ENCODE measurements around the gene CROCC.
"Not testable (repeated sequence)": the region's sequence is repeated elsewhere in the genome, so short reads cannot be mapped to it uniquely, and the experiment has no call there.

Gene CROCC, protein sequence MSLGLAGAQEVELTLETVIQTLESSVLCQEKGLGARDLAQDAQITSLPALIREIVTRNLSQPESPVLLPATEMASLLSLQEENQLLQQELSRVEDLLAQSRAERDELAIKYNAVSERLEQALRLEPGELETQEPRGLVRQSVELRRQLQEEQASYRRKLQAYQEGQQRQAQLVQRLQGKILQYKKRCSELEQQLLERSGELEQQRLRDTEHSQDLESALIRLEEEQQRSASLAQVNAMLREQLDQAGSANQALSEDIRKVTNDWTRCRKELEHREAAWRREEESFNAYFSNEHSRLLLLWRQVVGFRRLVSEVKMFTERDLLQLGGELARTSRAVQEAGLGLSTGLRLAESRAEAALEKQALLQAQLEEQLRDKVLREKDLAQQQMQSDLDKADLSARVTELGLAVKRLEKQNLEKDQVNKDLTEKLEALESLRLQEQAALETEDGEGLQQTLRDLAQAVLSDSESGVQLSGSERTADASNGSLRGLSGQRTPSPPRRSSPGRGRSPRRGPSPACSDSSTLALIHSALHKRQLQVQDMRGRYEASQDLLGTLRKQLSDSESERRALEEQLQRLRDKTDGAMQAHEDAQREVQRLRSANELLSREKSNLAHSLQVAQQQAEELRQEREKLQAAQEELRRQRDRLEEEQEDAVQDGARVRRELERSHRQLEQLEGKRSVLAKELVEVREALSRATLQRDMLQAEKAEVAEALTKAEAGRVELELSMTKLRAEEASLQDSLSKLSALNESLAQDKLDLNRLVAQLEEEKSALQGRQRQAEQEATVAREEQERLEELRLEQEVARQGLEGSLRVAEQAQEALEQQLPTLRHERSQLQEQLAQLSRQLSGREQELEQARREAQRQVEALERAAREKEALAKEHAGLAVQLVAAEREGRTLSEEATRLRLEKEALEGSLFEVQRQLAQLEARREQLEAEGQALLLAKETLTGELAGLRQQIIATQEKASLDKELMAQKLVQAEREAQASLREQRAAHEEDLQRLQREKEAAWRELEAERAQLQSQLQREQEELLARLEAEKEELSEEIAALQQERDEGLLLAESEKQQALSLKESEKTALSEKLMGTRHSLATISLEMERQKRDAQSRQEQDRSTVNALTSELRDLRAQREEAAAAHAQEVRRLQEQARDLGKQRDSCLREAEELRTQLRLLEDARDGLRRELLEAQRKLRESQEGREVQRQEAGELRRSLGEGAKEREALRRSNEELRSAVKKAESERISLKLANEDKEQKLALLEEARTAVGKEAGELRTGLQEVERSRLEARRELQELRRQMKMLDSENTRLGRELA (N-terminal part only)

DNA sequence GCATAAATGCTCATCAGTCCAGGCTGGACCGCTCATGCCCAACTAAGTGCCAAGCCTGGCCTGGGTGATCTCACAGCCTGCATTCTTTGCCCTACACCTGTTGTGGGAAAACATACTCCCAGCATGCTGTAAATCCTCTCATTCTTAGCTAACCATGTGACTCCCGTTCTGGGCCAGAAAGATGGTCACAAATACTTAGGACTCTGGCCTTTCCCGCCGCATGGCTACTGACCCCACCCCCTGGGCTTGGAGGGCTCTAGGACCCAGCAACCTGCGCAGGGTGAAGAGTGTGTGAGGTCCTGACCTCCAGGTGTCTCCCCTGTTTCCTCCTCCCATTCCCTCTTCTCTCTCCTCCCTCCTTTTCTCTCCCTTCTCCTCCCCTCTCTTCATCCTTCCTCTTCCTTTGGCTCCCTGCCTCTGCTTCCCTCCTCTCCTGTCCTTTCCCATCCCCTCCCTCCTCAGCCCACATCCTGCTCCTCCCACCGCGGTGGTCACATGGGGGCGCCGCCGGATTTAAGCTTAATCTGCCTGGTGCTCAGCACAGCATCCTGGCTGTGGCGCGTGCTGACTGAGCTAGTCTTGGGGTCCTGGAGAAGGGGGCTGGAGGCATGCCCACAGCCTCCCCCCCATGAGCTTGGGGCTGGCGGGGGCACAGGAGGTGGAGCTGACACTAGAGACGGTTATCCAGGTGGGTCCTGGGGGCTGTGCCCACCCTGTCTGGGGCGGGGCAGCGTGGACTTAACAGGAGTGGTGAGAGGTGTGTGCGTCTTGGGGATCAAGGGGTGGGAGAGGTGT, at the start of gene CROCC:
CROCC (plus strand) TSS at position 541 of the 795 bp plus-strand sequence; CDS start at position 629, 88 bp downstream.
- DNase-seq = peak; percentile 70

DNA sequence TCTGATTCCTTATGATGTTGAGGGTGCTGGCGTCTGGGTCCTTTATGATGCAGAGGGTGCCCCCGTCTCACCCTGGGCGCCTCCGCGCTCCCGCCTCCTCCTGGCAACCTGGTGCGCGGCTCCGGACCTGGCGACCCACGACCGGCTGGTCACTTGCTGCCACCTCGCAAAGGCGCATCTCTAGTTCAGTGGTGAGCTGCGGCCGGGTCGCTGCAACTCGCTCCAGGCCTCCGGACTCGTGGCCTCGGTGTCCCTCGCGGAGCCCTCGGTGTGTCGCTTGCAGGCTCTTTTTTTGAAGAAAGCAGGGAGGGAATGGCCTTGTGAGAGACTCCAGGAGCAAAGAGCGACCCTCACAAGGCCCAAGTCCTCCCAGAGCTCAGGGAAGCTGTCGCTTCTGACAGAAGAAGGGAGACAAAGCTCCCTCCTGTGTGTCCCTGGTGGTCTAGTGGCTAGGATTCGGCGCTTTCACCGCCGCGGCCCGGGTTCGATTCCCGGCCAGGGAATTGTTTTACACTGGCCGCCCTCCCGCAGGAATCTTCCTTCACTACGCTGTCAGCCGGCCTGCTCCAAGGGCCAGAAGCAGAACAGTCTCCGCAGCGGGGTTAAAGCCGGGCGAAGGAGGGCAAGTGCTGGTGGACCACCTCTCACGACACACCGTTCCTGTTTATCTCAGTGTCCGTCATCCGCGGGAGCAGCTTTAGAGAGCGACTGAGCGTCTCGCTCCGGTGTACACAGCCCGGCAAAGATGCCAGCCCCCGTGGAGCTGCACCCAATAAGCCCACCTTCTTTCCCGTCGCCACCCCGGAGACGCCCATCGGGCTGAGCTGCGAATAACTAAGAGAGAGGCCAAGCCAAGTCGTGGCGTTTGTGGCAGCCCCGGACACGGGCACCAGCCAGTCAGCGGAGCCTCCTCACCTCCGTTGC, 49.3 kb upstream of the CROCC start:
- not testable (repeated sequence) for DNase-seq

- not testable (repeated sequence) for DNase-seq
Observed at GRCh38 chr1:16873076-16873879, 48.5 kb upstream of the CROCC start.

DNA sequence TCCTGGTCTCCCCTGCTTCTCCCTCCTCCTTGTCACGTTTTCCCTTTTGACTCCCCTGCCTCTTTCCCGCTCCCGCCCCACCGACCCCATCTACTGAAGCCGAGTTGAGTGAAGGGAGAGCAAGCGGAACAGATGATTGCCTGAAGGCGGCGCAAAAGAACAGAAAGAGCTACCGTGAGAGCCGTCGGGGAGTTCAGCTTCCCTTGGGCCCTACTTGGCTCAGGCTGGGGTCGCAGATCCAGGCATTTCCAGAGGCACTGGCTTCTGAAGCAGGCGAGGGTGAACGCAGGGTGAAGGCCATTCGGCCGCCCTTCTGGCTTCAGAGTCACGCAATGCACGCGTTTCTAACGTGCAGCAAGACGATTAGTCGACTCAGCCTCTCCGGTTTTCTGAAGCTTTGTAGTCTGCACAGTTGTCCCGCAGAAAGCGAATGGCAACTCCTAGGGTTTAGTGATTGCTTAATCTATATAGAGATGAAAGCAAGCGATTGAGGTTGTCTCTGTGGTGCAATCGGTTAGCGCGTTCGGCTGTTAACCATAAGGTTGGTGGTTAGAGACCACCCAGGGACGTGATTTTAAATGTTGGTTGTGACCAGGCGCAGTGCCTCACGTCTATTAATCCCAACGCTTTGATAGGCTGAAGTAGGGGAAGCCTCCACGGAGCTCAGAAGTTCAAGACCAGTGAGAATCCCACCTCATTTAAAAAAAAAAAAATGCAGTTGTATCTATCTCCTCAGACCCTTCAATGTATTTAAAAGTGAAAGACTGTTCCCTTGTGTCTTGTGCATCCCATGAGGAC, 46.6 kb upstream of the CROCC start:
- not testable (repeated sequence) for DNase-seq

- not testable (repeated sequence) for DNase-seq
Observed at GRCh38 chr1:16881742-16882141, 40.0 kb upstream of the CROCC start.

DNA sequence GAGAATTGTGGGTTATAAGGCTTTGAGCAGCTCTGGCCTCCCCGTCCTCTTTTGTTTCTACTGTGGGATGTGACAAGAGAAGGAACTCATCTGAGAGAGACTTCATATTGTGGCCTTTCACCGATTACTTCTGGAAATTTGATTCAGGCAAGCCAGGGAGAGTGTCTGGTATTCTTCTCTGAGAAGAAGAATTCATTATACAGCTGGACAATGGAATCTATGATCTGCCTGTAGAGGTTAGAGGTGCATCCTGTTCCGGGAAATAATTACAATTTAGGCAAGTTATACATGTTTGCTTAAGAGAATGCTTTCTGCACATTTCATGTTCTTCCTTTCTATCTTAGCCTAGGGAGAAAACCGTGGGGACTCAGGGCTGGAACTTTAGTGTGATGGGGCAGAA, 38.7 kb upstream of the CROCC start:
- DNase-seq = no peak

DNA sequence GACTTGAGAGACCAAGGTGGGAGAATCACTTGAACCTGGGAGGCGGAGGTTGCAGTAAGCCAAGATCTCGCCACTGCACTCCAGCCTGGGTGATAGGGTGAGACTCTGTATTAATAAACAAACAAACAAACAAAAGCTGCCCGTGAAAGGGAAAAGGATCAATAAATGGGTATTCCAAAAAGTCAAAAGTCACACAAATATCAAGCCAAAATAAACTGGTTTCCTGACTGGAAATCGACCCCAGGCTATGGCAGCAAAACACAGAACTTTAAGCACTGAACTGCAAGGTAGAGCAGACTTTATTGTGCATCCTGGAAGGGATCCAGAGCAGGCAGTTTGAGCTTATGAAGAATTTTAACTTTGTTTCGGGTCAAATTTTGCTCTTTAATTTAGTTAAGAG, 37.2 kb upstream of the CROCC start:
- DNase-seq = not testable (repeated sequence)

DNA sequence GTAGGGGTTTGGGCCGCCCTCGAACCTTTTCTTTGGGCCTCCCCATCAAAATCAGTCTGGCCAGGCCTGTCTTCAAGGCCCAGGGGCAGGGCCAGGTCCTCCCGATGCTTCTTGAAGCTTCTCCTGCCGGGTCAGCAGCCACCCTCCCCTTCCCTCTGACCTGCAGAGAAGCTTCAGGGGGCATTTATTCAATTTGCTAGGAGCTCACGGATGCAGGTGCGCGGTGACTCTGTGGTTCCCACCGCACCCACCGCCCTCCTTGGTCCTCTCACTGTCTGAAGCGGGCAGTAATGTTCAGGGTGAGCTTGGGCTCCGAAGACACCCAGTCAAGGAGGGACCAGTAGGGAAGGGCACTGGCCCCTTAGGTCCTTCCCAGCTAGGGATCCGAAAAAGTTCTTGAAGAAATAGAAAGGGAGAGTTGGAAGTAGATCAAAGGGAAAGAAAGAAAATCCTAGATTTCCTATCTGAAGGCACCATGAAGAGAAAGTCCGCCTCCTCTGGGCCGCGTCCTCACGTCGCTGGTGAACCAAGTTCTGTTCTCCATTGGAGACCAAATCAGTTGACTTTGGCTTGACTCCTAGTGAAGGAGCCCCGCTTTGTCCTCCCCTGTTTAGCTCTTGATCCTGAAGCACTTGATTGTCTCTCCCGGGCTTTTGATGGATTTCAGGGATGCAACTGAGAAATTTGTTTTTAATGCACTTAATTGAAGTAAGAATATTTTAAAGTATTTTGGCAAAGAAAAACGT, 34.7 kb upstream of the CROCC start:
- DNase-seq = no peak

- DNase-seq = peak; percentile 97
Observed at GRCh38 chr1:16888860-16889816, 32.6 kb upstream of the CROCC start.

- DNase-seq = not testable (repeated sequence)
Observed at GRCh38 chr1:16890539-16891021, 31.2 kb upstream of the CROCC start.

- not testable (repeated sequence) for DNase-seq
Observed at GRCh38 chr1:16891057-16891456, 30.7 kb upstream of the CROCC start.

GRCh38 chr1:16892978-16893525, 28.7 kb upstream of the CROCC start:
- not testable (repeated sequence) for DNase-seq

DNA sequence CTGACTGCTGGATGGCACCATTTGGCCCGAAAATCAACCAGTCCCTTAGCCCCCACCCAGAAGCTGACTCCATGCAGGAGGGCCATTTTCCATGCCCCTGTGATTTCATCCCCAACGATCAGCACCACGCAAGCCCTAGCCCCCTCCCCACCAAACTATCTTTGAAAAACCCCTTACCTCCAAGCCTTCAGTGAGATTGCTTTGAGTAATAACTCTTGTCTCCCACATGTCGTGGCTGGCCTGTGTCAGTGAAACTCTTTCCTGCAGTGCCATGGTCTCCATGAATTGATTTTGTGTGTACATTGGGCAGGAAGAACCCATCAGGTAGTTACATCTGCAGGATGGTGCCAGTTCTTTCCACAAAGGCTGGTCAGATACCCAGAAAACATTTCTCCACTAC, 27.9 kb upstream of the CROCC start:
- DNase-seq = not testable (repeated sequence)

- not testable (repeated sequence) for DNase-seq
Observed at GRCh38 chr1:16894338-16894737, 27.4 kb upstream of the CROCC start.

DNA sequence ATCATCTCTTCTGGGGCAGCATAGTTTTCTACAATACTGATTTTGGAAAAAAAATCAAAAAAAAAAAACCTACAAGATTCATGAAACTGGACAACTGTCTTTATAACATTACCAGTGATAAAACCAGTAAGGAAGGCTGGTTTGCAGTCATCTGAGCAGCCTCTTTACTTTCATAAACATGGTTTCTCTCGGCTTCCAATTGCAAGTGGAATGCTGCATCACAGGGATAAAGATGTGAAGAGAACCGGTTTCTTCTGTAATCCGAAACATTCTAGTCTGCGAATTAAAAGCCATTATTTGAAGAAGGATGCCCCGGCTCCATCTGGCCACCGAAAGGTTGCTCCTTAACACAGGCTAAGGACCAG, 26.5 kb upstream of the CROCC start:
- not testable (repeated sequence) for DNase-seq

- DNase-seq = peak; percentile 94
Observed at GRCh38 chr1:16895598-16896315, 26.0 kb upstream of the CROCC start, which contains the start of gene RNU1-2. TSS of gene RNU1-2 (plus strand) at chr1:16895980.
